K562 (cell line): Measurements from ENCODE around the gene COQ4. TPM values are rescaled to one million over a fixed set of nuclear protein-coding genes. Genes with fewer than 3 reads are reported as not detected.
A peak's percentile ranks its signal among the peaks of the same experiment; 100 is the strongest.

Source experiments
- ATAC-seq: fragments of 200-7000 bp; cut with Tn5 transposase; 3 replicates; pipeline ENCODE4 v1.9.1; 2020; ENCODE audit warnings: moderate library complexity
- BruUV-seq: library from RNA; stranded (reverse); fragments of 400-500 nt; replicated peaks from 2 replicates; lab custom pipeline; 2021; lab: Mats Ljungman, UMichigan
- CTCF ChIA-PET: fragments of 300-600 bp; formaldehyde crosslinking; extraction: SDS; loops from one replicate; lab custom pipeline; 2021; ENCODE audit warnings: low intra/inter-chr PET ratio; lab: Yijun Ruan, JAX
- POLR2A ChIA-PET: fragments of 300-600, 350-650 bp; sonication (Branson Sonifier 250); formaldehyde crosslinking; extraction: SDS; loops from one replicate; lab custom pipeline; 2021; ENCODE audit warnings: antibody characterized with exemption, inconsistent platforms; lab: Yijun Ruan, JAX
- DNase-seq, 4 experiments: peaks; one replicate each; pipeline versions ENCODE4 v3.0.0 to v3.0.0-alpha.2; 2011 to 2018; ENCODE audit warnings: low spot score in 3 of 4, mixed read lengths in 3 of 4; ENCODE audit errors: extremely low read depth in 1 of 4
- FAIRE-seq: peaks from 2 replicates; lab custom pipeline; 2011; peaks lifted over from hg19 to GRCh38; lab: Jason Lieb, UNC
- H2AFZ ChIP-seq: 2 replicates; pipeline ENCODE4 v1.6.0; 2011; ENCODE audit warnings: low read depth, low read length, control low read depth, inconsistent platforms
- H3K27ac ChIP-seq: fragments of 200-600 bp; 3 replicates; pipeline ENCODE4 v1.8.0; 2011; ENCODE audit warnings: low read depth, mild to moderate bottlenecking, control low read depth, inconsistent platforms, low read length, moderate library complexity, mixed read lengths; ENCODE audit errors: extremely low read depth
- H3K27me3 ChIP-seq, 2 experiments: fragments of 300-600 bp in 1 of 2; 2 replicates in 1 of 2; 3 replicates in 1 of 2; pipeline versions ENCODE4 v1.6.0 to v1.8.0; 2011; ENCODE audit warnings: inconsistent platforms in 2 of 2, low read length in 2 of 2, mild to moderate bottlenecking in 1 of 2, mixed read lengths in 1 of 2, moderate library complexity in 1 of 2; ENCODE audit not compliant: control insufficient read depth in 2 of 2, insufficient read depth in 2 of 2
- H3K36me3 ChIP-seq: fragments of 300-600 bp; 3 replicates; pipeline ENCODE4 v1.8.0; 2011; ENCODE audit warnings: mild to moderate bottlenecking, low read length, inconsistent platforms; ENCODE audit not compliant: control insufficient read depth, insufficient read depth
- H3K4me1 ChIP-seq, 2 experiments: fragments of 200-600 bp in 1 of 2; replicated peaks in 1 of 2; 2 replicates in 1 of 2; 3 replicates in 1 of 2; pipeline versions ENCODE4 v1.5.1 to v1.8.0; 2011; ENCODE audit warnings: inconsistent platforms in 2 of 2, low read length in 2 of 2, mild to moderate bottlenecking in 1 of 2, mixed read lengths in 1 of 2, moderate library complexity in 1 of 2; ENCODE audit not compliant: control insufficient read depth in 2 of 2, insufficient read depth in 2 of 2
- H3K4me2 ChIP-seq: 2 replicates; pipeline ENCODE4 v1.6.1; 2011; ENCODE audit warnings: low read length, control low read depth, inconsistent platforms, mixed read lengths; ENCODE audit not compliant: insufficient read depth
- H3K4me3 ChIP-seq: fragments of 200-600 bp; sonication (generic), shearing (Covaris generic); 2 replicates; pipeline ENCODE4 v1.5.1; 2016; ENCODE audit warnings: control low read depth, inconsistent platforms
- H3K79me2 ChIP-seq: fragments of 200-600 bp; 3 replicates; pipeline ENCODE4 v1.8.0; 2011; ENCODE audit warnings: low read length, inconsistent platforms; ENCODE audit not compliant: control insufficient read depth, insufficient read depth
- H3K9ac ChIP-seq, 2 experiments: 2 replicates each; pipeline versions ENCODE4 v1.6.0 to v1.6.1; 2011; ENCODE audit warnings: low read depth in 2 of 2, low read length in 2 of 2, control low read depth in 1 of 2, inconsistent platforms in 1 of 2, mild to moderate bottlenecking in 1 of 2, mixed read lengths in 1 of 2; ENCODE audit not compliant: insufficient read depth in 1 of 2
- H3K9me1 ChIP-seq: one replicate; pipeline ENCODE4 v1.6.0; 2011; ENCODE audit warnings: inconsistent platforms, mild to moderate bottlenecking, low read length, moderate library complexity; ENCODE audit not compliant: control insufficient read depth, insufficient read depth
- H3K9me3 ChIP-seq: replicated peaks from 2 replicates; pipeline ENCODE4 v1.5.1; 2011; ENCODE audit warnings: low read depth, low read length, inconsistent platforms; ENCODE audit not compliant: control insufficient read depth, insufficient read depth
- H4K20me1 ChIP-seq: replicated peaks from 2 replicates; pipeline ENCODE4 v1.6.1; 2011; ENCODE audit warnings: low read length, inconsistent platforms, mixed read lengths; ENCODE audit not compliant: control insufficient read depth, insufficient read depth
- BHLHE40 ChIP-seq: IDR thresholded peaks from 2 replicates; pipeline ENCODE4 v1.6.1; 2011; ENCODE audit warnings: low read length, improper control_type of control experiment
- E2F8 ChIP-seq: fragments of 450-650 bp; IDR thresholded peaks from 2 replicates; pipeline ENCODE4 v1.7.1; 2018; ENCODE audit warnings: mild to moderate bottlenecking, low read depth; ENCODE audit not compliant: partially characterized antibody
- ESRRB ChIP-seq: fragments of 250-450 bp; sonication (Bioruptor Pico); IDR thresholded peaks from 2 replicates; pipeline ENCODE4 v1.5.0; 2020; ENCODE audit warnings: mild to moderate bottlenecking, moderate library complexity, borderline replicate concordance
- GATAD2B ChIP-seq: fragments of 450-650 bp; IDR thresholded peaks from 2 replicates; pipeline ENCODE4 v1.6.1; 2017; ENCODE audit warnings: mild to moderate bottlenecking, borderline replicate concordance
- MBD2 ChIP-seq: sonication (generic); IDR thresholded peaks from 2 replicates; pipeline ENCODE4 v1.6.1; 2016; ENCODE audit warnings: low read depth, borderline replicate concordance
- MCM2 ChIP-seq: fragments of 450-650 bp; IDR thresholded peaks from 2 replicates; pipeline ENCODE4 v1.6.1; 2017; ENCODE audit warnings: low read depth, mild to moderate bottlenecking
- MCM3 ChIP-seq: fragments of 450-650 bp; IDR thresholded peaks from 2 replicates; pipeline ENCODE4 v1.6.1; 2016
- NFE2 ChIP-seq: IDR thresholded peaks from 2 replicates; pipeline ENCODE4 v1.6.1; 2014; ENCODE audit warnings: antibody characterized with exemption, low read depth
- OTX1 ChIP-seq: fragments of 450-650 bp; formaldehyde crosslinking; IDR thresholded peaks from 2 replicates; pipeline ENCODE4 v1.4.0; 2022; ENCODE audit warnings: mild to moderate bottlenecking
- PCBP1 ChIP-seq: fragments of 200-400 bp; formaldehyde crosslinking; IDR thresholded peaks from 2 replicates; pipeline ENCODE4 v1.6.1; 2018; ENCODE audit warnings: mild to moderate bottlenecking, low read depth, low read length; ENCODE audit not compliant: poor library complexity, severe bottlenecking
- RBM39 ChIP-seq: fragments of 200-400 bp; formaldehyde crosslinking; optimal IDR thresholded peaks from 2 replicates; pipeline ENCODE3; 2018; ENCODE audit warnings: low read depth, low read length
- SMAD2 ChIP-seq: fragments of 150-350 bp; IDR thresholded peaks from 2 replicates; pipeline ENCODE4 v1.6.1; 2014; ENCODE audit warnings: low read depth, mild to moderate bottlenecking, low read length
- ZC3H8 ChIP-seq: fragments of 450-650 bp; IDR thresholded peaks from 2 replicates; pipeline ENCODE4 v1.6.1; 2017
- WGBS: fragments of 100-300 bp; shearing (Covaris generic); methylation state at CpG from one replicate; pipeline ENCODE4 v1.1.6; 2016; ENCODE audit warnings: low coverage, mixed read lengths; ENCODE audit not compliant: insufficient coverage; ENCODE audit errors: missing lambda C conversion rate; 5-methylcytosine and 5-hydroxymethylcytosine counted together
- in situ Hi-C: fragments of 300-500 bp; cut with MboI; formaldehyde crosslinking; loops from 4 replicates; pipeline ENCODE4 v1.15.0; 2018; ENCODE audit warnings: inconsistent platforms, mixed read lengths
- intact Hi-C: fragments of 100-400 bp; cut with micrococcal nuclease; formaldehyde crosslinking; loops from 2 replicates; pipeline ENCODE4 v1.14.2; 2022
- polyA plus RNA-seq, 8 experiments: library from polyadenylated mRNA; depleted of rRNA in 4 of 8; stranded (reverse) in 5 of 8; unstranded in 3 of 8; fragments of >200 nt; fragmentation: Nextera tagmentation in 2 of 8; fragmentation: Illumina TruSeq in 1 of 8; extraction: Ambion mirVana in 2 of 8; extraction: Trizol in 1 of 8; gene quantifications; 2 replicates each; pipeline versions ENCODE4 v1.2.1 to v1.2.3, GENCODE V29; 2011 to 2014; ENCODE audit warnings: inconsistent platforms in 1 of 8, missing spikeins in 1 of 8
- total RNA-seq, 7 experiments: library from RNA; depleted of rRNA in 6 of 7; stranded (reverse); fragments of >200 nt in 6 of 7; fragmentation: Illumina TruSeq in 2 of 7; extraction: Trizol in 2 of 7; gene quantifications; 2 replicates each; pipeline versions ENCODE4 v1.2.1 to v1.2.3, GENCODE V29; 2011 to 2021; ENCODE audit warnings: low replicate concordance in 1 of 7

The COQ4 gene
- total and polyA plus RNA-seq, 9 of the 15 experiments (the other 6 are each of a cell fraction or from before 2014, with no cell fraction given) = 9.1 to 135 (median 67.2) TPM

- ATAC-seq (no peak), DNase-seq (peak in 2 of 4 experiments; percentile 12 to 19), FAIRE-seq (no peak)
- intact Hi-C loops (no loop called here), in situ Hi-C loops (loop anchor here (25.0 kb wide), 1 partner anchor 1494 kb away; no protein-coding TSS in a partner anchor)
- H3K27me3 ChIP-seq = no peaks in the 10 kb centered on the region
- ChIA-PET CTCF (no interaction called here), POLR2A (interaction anchor here (0.7 to 2.1 kb wide), 6 partner anchors 7 to 1394 kb away, joined by 3 to 11 read pairs (median 6); partner anchors contain the start of genes GOLGA2 and SWI5)
- H3K4me2 ChIP-seq = no peak overlapping the region
- 51% methylated on average over 4 of the region's 4 CpGs for WGBS
- peaks cover 25 to 34% of the 10 kb centered on the region in 2 experiments for H3K4me1 ChIP-seq
- no peak overlapping the region for H2AFZ ChIP-seq
- no peak overlapping the region for H3K9ac ChIP-seq
- no peaks in the 10 kb centered on the region for H3K79me2 ChIP-seq
- 0 out of 2 replicates have a peak, but pooled peaks cover 4% of the 10 kb centered on the region for H4K20me1 ChIP-seq
- BruUV-seq = no TSS peak
- peaks cover 8% of the 10 kb centered on the region; the same call in 2 of the 3 replicates for H3K36me3 ChIP-seq
- H3K4me3 ChIP-seq = no peak overlapping the region
- no peak overlapping the region for H3K27ac ChIP-seq
- TF ChIP-seq MBD2 (no peak), BHLHE40 (0 out of 2 replicates have a peak, but pooled peaks have one; percentile 10)
- H3K9me1 ChIP-seq = peaks cover 8% of the 10 kb centered on the region
- H3K9me3 ChIP-seq = no peaks in the 10 kb centered on the region
These were observed 29.5 kb upstream of the COQ4 start for GRCh38 chr9:128293091-128293490.

- 53% methylated on average over 4 of the region's 4 CpGs for WGBS
- ChIA-PET CTCF (no interaction called here), POLR2A (interaction anchor here (0.7 to 1.4 kb wide), 2 partner anchors 12 to 1547 kb away, joined by 3 to 4 read pairs; no protein-coding TSS in a partner anchor)
- H3K36me3 ChIP-seq = no peaks in the 10 kb centered on the region
- H2AFZ ChIP-seq = no peak overlapping the region
- in situ Hi-C loops (loop anchor here (25.0 kb wide), 1 partner anchor 1493 kb away; no protein-coding TSS in a partner anchor), intact Hi-C loops (no loop called here)
- H4K20me1 ChIP-seq = 0 out of 2 replicates have a peak, but pooled peaks cover 4% of the 10 kb centered on the region
- H3K4me1 ChIP-seq = peaks cover 32 to 38% of the 10 kb centered on the region in 2 experiments
- ATAC-seq = no peak
- H3K4me3 ChIP-seq = no peak overlapping the region
- no peak overlapping the region for H3K27ac ChIP-seq
- peaks cover 8% of the 10 kb centered on the region for H3K9me1 ChIP-seq
- no TSS peak for BruUV-seq
- H3K79me2 ChIP-seq = no peaks in the 10 kb centered on the region
- H3K4me2 ChIP-seq = no peak overlapping the region
- no peaks in the 10 kb centered on the region for H3K9me3 ChIP-seq
- peak overlapping the region in 1 of 2 experiments; percentile 61; a peak in 2 of 4 replicates for H3K9ac ChIP-seq
- H3K27me3 ChIP-seq = no peaks in the 10 kb centered on the region
- FAIRE-seq = no peak
- DNase-seq = no peak
- TF ChIP-seq ESRRB (CRISPR knock-in tag) (no peak), MCM2 (no peak), GATAD2B (no peak), E2F8 (no peak), NFE2 (no peak), PCBP1 (no peak), RBM39 (no peak), SMAD2 (no peak), OTX1 (CRISPR knock-in tag) (no peak), MCM3 (no peak), ZC3H8 (no peak)
These were observed 28.5 kb upstream of the COQ4 start for GRCh38 chr9:128294142-128294541.
